ENCODE measurements around the gene MICAL1.

Gene MICAL1

GRCh38 chr6:109428889-109429477, 26.6 kb downstream of the MICAL1 start:
- peak; percentile 70 for DNase-seq

- DNase-seq, result no peak
Measured at GRCh38 chr6:109424946-109425345, 30.6 kb downstream of the MICAL1 start.

GRCh38 chr6:109421184-109421583, 34.4 kb downstream of the MICAL1 start:
- DNase-seq, result no peak

GRCh38 chr6:109420751-109421150, 34.8 kb downstream of the MICAL1 start:
- peak; percentile 4 for DNase-seq

- no peak for DNase-seq
Measured at GRCh38 chr6:109417646-109418045, 37.9 kb downstream of the MICAL1 start.

- no peak for DNase-seq
Measured at GRCh38 chr6:109411034-109411433, 44.5 kb downstream of the MICAL1 start.

GRCh38 chr6:109406196-109406595, 49.4 kb downstream of the MICAL1 start:
- DNase-seq, result no peak

GRCh38 chr6:109397020-109397419, 58.6 kb downstream of the MICAL1 start:
- peak; percentile 19 for DNase-seq

GRCh38 chr6:109396046-109396718, 59.4 kb downstream of the MICAL1 start:
- DNase-seq, result no peak
